ENCODE results near the gene RSRC1. TPM values are rescaled to one million over a fixed set of nuclear protein-coding genes. Genes with fewer than 3 reads are reported as not detected.

Gene RSRC1
- total RNA-seq, 4 donors from 2014 or later = 22.5 to 41.4 (median 32.9) TPM

GRCh38 chr3:158573714-158574113 lies 463.8 kb downstream of the RSRC1 start:
- 90 to 96% methylated on average over 7 of the region's 7 CpGs for WGBS, 2 donors
- no peak for DNase-seq
- Histone ChIP-seq H3K27ac (no peak overlapping the region), H3K9me3 (no peaks in the 10 kb centered on the region), H3K27me3 (no peaks in the 10 kb centered on the region), H3K36me3 (no peaks in the 10 kb centered on the region), H3K4me1 (peaks cover 0 to 17% (median 0%) of the 10 kb centered on the region in 3 donors), H3K4me3 (no peak overlapping the region)
- TF ChIP-seq POLR2A (IDR thresholded peaks at IDR 0.05) (no peak), CTCF (IDR thresholded peaks at IDR 0.05) (no peak)
- intact Hi-C loops (cut with DNase I) = no loop called here

- TF ChIP-seq CTCF (IDR thresholded peaks at IDR 0.05) = no peak
- TF ChIP-seq POLR2A (IDR thresholded peaks at IDR 0.05) = no peak
- intact Hi-C loops (cut with DNase I) = no loop called here
- no peak overlapping the region for H3K4me3 ChIP-seq
- DNase-seq = no peak
- H3K27me3 ChIP-seq = no peaks in the 10 kb centered on the region
- H3K36me3 ChIP-seq = no peaks in the 10 kb centered on the region
- peaks cover 0 to 17% (median 0%) of the 10 kb centered on the region in 3 donors for H3K4me1 ChIP-seq
- H3K9me3 ChIP-seq = no peaks in the 10 kb centered on the region
- 50 to 74% methylated on average over 1 of the region's 1 CpG for WGBS, 2 donors
- H3K27ac ChIP-seq = no peak overlapping the region
These were observed 464.8 kb downstream of the RSRC1 start for GRCh38 chr3:158574646-158575045.

- no peak overlapping the region for H3K4me3 ChIP-seq
- no peaks in the 10 kb centered on the region for H3K4me1 ChIP-seq
- TF ChIP-seq POLR2A (IDR thresholded peaks at IDR 0.05) = no peak
- H3K27ac ChIP-seq = no peak overlapping the region
- DNase-seq = no peak
- H3K27me3 ChIP-seq = no peaks in the 10 kb centered on the region
- intact Hi-C loops (cut with DNase I) = no loop called here
- no peaks in the 10 kb centered on the region for H3K36me3 ChIP-seq
- H3K9me3 ChIP-seq = no peaks in the 10 kb centered on the region
These were observed 480.3 kb downstream of the RSRC1 start for GRCh38 chr3:158590223-158590622.

Other genes starting within 250 kb of the RSRC1 start
- gene SHOX2, start 3.7 kb upstream of the RSRC1 start, total RNA-seq = not detected

Data from esophagus squamous epithelium (tissue), 5 donors.